Measurements from ENCODE around the gene TENT5C. TPM values are rescaled to one million over a fixed set of nuclear protein-coding genes. Genes with fewer than 3 reads are reported as not detected.
A peak's percentile ranks its signal among the peaks of the same experiment; 100 is the strongest.

The TENT5C gene
- total RNA-seq, 4 donors from 2014 or later, result 2.3 to 22.1 (median 5.1) TPM

- H3K4me3 ChIP-seq, result no peak overlapping the region
- H3K9me3 ChIP-seq, result no peaks in the 10 kb centered on the region
- no peak overlapping the region for H3K27ac ChIP-seq
- DNase-seq, result peak in 1 of 2 donors; percentile 0
- no peaks in the 10 kb centered on the region for H3K27me3 ChIP-seq
- intact Hi-C loops (cut with DNase I; ENCODE audit: low total_unique reads), result no loop called here
- no peaks in the 10 kb centered on the region for H3K36me3 ChIP-seq
- H3K4me1 ChIP-seq, result no peaks in the 10 kb centered on the region
- TF ChIP-seq CTCF (IDR thresholded peaks at IDR 0.05) (no peak), POLR2A (IDR thresholded peaks at IDR 0.05) (no peak)
Observed at GRCh38 chr1:117599286-117600221, 6.3 kb upstream of the TENT5C start.

- intact Hi-C loops (cut with DNase I; ENCODE audit: low total_unique reads), result no loop called here
- no peaks in the 10 kb centered on the region for H3K9me3 ChIP-seq
- DNase-seq, result peak in 1 of 2 donors; percentile 3
- H3K27ac ChIP-seq, result no peak overlapping the region
- no peaks in the 10 kb centered on the region for H3K27me3 ChIP-seq
- H3K4me3 ChIP-seq, result no peak overlapping the region
- no peaks in the 10 kb centered on the region for H3K36me3 ChIP-seq
- no peak for TF ChIP-seq CTCF (IDR thresholded peaks at IDR 0.05)
- no peak for TF ChIP-seq POLR2A (IDR thresholded peaks at IDR 0.05)
- H3K4me1 ChIP-seq, result no peaks in the 10 kb centered on the region
Observed at GRCh38 chr1:117600325-117600943, 5.4 kb upstream of the TENT5C start.

- intact Hi-C loops (cut with DNase I; ENCODE audit: low total_unique reads), result no loop called here
- Histone ChIP-seq H3K27me3 (no peaks in the 10 kb centered on the region), H3K36me3 (no peaks in the 10 kb centered on the region), H3K9me3 (no peaks in the 10 kb centered on the region), H3K4me3 (no peak overlapping the region), H3K27ac (no peak overlapping the region), H3K4me1 (no peaks in the 10 kb centered on the region)
- DNase-seq, result peak in 1 of 2 donors; percentile 11
- TF ChIP-seq CTCF (IDR thresholded peaks at IDR 0.05) (no peak), POLR2A (IDR thresholded peaks at IDR 0.05) (no peak)
Observed at GRCh38 chr1:117600966-117601365, 4.9 kb upstream of the TENT5C start.

- Histone ChIP-seq H3K27me3 (no peaks in the 10 kb centered on the region), H3K27ac (no peak overlapping the region), H3K9me3 (no peaks in the 10 kb centered on the region), H3K4me3 (no peak overlapping the region), H3K36me3 (no peaks in the 10 kb centered on the region), H3K4me1 (no peaks in the 10 kb centered on the region)
- no peak for DNase-seq
- no peak for TF ChIP-seq POLR2A (IDR thresholded peaks at IDR 0.05)
- TF ChIP-seq CTCF (IDR thresholded peaks at IDR 0.05), result no peak
- intact Hi-C loops (cut with DNase I; ENCODE audit: low total_unique reads), result no loop called here
Observed at GRCh38 chr1:117602862-117603261, 3.0 kb upstream of the TENT5C start.
